CD4-positive, alpha-beta T cell (primary cell): ENCODE results near the gene ESR1. TPM values are rescaled to one million over a fixed set of nuclear protein-coding genes. Genes with fewer than 3 reads are reported as not detected.
"Not testable (repeated sequence)": the region's sequence is repeated elsewhere in the genome, so short reads cannot be mapped to it uniquely, and the experiment has no call there.

ENCODE experiments used
- ATAC-seq: fragments of 200-7000 bp; cut with Tn5 transposase; one replicate; pipeline ENCODE4 v1.10.0; 2022; ENCODE audit warnings: mild to moderate bottlenecking; ENCODE audit not compliant: poor library complexity
- CTCF ChIA-PET: fragments of 350-600 bp; sonication (Branson Sonifier 250); formaldehyde crosslinking; loops from one replicate; lab custom pipeline; 2021; ENCODE audit warnings: antibody characterized with exemption, inconsistent platforms; lab: Charles Lee
- POLR2A ChIA-PET: fragments of 350-600 bp; sonication (Branson Sonifier 250); formaldehyde crosslinking; loops from one replicate; lab custom pipeline; 2021; ENCODE audit warnings: antibody characterized with exemption, inconsistent platforms; lab: Charles Lee
- DNase-seq, 14 experiments: peaks; one replicate each; pipeline ENCODE4 v3.0.0-alpha.2; 2013 to 2020; ENCODE audit warnings: mixed read lengths in 2 of 14
- H3K27ac ChIP-seq, 2 donors: one replicate each; pipeline versions ENCODE4 v1.5.1 to v1.7.0; 2013; ENCODE audit warnings: low read length in 2 of 2, low read depth in 1 of 2, mild to moderate bottlenecking in 1 of 2
- H3K27me3 ChIP-seq, 2 experiments: 1 replicate in 1 of 2; 2 replicates in 1 of 2; pipeline versions ENCODE4 v1.6.1 to v1.7.0; 2013; ENCODE audit warnings: low read length in 2 of 2, control low read depth in 1 of 2, mild to moderate bottlenecking in 1 of 2, moderate library complexity in 1 of 2; ENCODE audit not compliant: insufficient read depth in 2 of 2, control insufficient read depth in 1 of 2
- H3K36me3 ChIP-seq: one replicate; pipeline ENCODE4 v1.6.1; 2013; ENCODE audit warnings: low read length, control low read depth; ENCODE audit not compliant: insufficient read depth
- H3K4me1 ChIP-seq: one replicate; pipeline ENCODE4 v1.6.1; 2013; ENCODE audit warnings: low read length, control low read depth; ENCODE audit not compliant: insufficient read depth
- H3K4me3 ChIP-seq: one replicate; pipeline ENCODE4 v1.5.1; 2013; ENCODE audit warnings: mild to moderate bottlenecking, low read length, moderate library complexity
- H3K9me3 ChIP-seq, 2 experiments: 1 replicate in 1 of 2; 2 replicates in 1 of 2; pipeline versions ENCODE4 v1.6.1 to v1.7.0; 2013; ENCODE audit warnings: low read length in 2 of 2, mild to moderate bottlenecking in 2 of 2, control low read depth in 1 of 2, moderate library complexity in 1 of 2; ENCODE audit not compliant: control insufficient read depth in 1 of 2, insufficient read depth in 1 of 2
- H3K27ac Mint-ChIP-seq: one replicate; pipeline ENCODE4 v1.8.0; 2020; ENCODE audit warnings: mixed read lengths
- H3K27me3 Mint-ChIP-seq: one replicate; pipeline ENCODE4 v1.8.0; 2021; ENCODE audit warnings: mixed read lengths
- H3K36me3 Mint-ChIP-seq: one replicate; pipeline ENCODE4 v1.8.0; 2021; ENCODE audit warnings: low read depth, mixed read lengths
- H3K4me1 Mint-ChIP-seq: one replicate; pipeline ENCODE4 v1.8.0; 2021; ENCODE audit warnings: low read depth, mixed read lengths
- H3K4me3 Mint-ChIP-seq: one replicate; pipeline ENCODE4 v1.8.0; 2020; ENCODE audit warnings: mild to moderate bottlenecking, mixed read lengths
- H3K9me3 Mint-ChIP-seq: one replicate; pipeline ENCODE4 v1.8.0; 2020; ENCODE audit warnings: mixed read lengths
- intact Hi-C, 2 experiments: fragments of 100-400 bp; cut with DNase I in 1 of 2; cut with micrococcal nuclease in 1 of 2; formaldehyde crosslinking; loops; one replicate each; pipeline versions ENCODE4 v1.15.1 to v1.9.0; 2023 to 2025; cut with DNase I, micrococcal nuclease
- total RNA-seq, 174 experiments: library from RNA in 2 of 174; stranded (reverse) in 2 of 174; gene quantifications; one replicate each; pipeline ENCODE4 v1.2.3 and lab custom pipeline; 2021 to 2026
- TF ChIP-seq, protein P1 (sequence below): fragments of 200-600 bp; IDR thresholded peaks from one replicate; pipeline ENCODE4 v1.8.0; 2022; ENCODE audit warnings: antibody characterized with exemption, mild to moderate bottlenecking

The ESR1 gene
- total RNA-seq, 2 experiments from 2014 or later = 2.6 to 2.8 TPM

DNA sequence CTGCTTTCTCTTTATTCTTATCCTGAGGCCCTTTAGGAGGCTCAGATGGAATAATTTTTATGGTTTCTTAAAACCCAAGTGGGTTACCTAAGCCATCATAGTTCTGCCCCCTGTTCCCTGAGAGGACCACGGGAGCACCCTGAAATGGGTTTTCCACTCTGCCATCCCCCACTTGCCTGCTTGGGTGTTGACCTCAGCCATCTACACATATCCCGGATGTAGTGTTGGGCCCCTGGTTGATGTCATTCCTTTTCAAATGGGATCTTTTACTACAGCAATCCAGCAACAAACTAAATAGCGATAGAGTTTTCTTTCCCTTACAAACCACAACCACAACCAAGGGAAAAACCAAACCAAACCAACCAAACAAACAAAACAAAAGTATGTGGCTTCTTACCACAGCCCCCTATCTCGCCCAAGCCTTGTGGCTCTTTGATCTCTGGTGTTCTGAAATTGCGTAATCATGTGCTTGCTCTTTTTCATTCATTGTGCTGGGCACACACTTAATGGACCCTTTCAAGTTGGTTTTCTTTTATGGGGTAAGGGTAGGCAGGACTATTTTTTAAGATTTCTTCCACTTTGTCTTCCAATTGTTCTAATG, 154.9 kb downstream of the ESR1 start:
- Mint-ChIP-seq H3K4me3 (no peak overlapping the region), H3K4me1 (peaks cover 12% of the 10 kb centered on the region), H3K36me3 (no peaks in the 10 kb centered on the region), H3K27ac (no peak overlapping the region), H3K9me3 (no peaks in the 10 kb centered on the region), H3K27me3 (peaks cover 11% of the 10 kb centered on the region)
- peaks cover 3% of the 10 kb centered on the region for H3K4me1 ChIP-seq
- H3K4me3 ChIP-seq = no peak overlapping the region
- TF ChIP-seq, protein P1, sequence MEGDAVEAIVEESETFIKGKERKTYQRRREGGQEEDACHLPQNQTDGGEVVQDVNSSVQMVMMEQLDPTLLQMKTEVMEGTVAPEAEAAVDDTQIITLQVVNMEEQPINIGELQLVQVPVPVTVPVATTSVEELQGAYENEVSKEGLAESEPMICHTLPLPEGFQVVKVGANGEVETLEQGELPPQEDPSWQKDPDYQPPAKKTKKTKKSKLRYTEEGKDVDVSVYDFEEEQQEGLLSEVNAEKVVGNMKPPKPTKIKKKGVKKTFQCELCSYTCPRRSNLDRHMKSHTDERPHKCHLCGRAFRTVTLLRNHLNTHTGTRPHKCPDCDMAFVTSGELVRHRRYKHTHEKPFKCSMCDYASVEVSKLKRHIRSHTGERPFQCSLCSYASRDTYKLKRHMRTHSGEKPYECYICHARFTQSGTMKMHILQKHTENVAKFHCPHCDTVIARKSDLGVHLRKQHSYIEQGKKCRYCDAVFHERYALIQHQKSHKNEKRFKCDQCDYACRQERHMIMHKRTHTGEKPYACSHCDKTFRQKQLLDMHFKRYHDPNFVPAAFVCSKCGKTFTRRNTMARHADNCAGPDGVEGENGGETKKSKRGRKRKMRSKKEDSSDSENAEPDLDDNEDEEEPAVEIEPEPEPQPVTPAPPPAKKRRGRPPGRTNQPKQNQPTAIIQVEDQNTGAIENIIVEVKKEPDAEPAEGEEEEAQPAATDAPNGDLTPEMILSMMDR = no peak
- H3K27me3 ChIP-seq = no peaks in the 10 kb centered on the region
- ChIA-PET POLR2A (no interaction called here), CTCF (no interaction called here)
- intact Hi-C loops = no loop called here
- no peaks in the 10 kb centered on the region for H3K36me3 ChIP-seq
- peak in 3 of 14 experiments; percentile 2 to 24 (median 10) for DNase-seq
- no peaks in the 10 kb centered on the region for H3K9me3 ChIP-seq
- no peak overlapping the region for H3K27ac ChIP-seq
- ATAC-seq = no peak

DNA sequence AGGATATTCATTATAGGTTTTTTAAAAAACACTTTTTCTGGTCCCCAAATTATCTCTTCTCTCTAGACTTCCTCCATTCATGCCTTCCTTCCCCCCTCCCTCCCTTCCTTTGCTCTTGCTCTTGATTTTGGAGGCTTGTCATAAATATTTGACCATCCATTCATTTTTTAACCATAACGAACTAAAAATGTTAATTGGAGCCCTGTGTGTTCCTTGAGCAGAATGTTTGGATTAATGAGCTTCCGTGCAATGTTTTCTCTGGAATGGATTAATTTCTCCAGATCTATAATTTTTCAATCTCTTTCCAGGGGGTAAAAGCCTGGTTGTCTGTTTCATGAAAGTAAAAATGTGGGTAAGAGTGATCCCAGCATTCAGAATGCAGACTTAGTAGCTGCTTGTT, 155.5 kb downstream of the ESR1 start:
- Mint-ChIP-seq H3K27ac (no peak overlapping the region), H3K9me3 (no peaks in the 10 kb centered on the region), H3K4me1 (peaks cover 12% of the 10 kb centered on the region), H3K27me3 (peaks cover 18% of the 10 kb centered on the region), H3K36me3 (no peaks in the 10 kb centered on the region), H3K4me3 (no peak overlapping the region)
- DNase-seq = no peak
- Histone ChIP-seq H3K4me3 (no peak overlapping the region), H3K27me3 (no peaks in the 10 kb centered on the region), H3K9me3 (no peaks in the 10 kb centered on the region), H3K4me1 (peaks cover 3% of the 10 kb centered on the region), H3K36me3 (no peaks in the 10 kb centered on the region), H3K27ac (no peak overlapping the region)
- intact Hi-C loops = no loop called here
- TF ChIP-seq, protein P1 = no peak
- CTCF ChIA-PET = no interaction called here
- no peak for ATAC-seq
- POLR2A ChIA-PET = no interaction called here

DNA sequence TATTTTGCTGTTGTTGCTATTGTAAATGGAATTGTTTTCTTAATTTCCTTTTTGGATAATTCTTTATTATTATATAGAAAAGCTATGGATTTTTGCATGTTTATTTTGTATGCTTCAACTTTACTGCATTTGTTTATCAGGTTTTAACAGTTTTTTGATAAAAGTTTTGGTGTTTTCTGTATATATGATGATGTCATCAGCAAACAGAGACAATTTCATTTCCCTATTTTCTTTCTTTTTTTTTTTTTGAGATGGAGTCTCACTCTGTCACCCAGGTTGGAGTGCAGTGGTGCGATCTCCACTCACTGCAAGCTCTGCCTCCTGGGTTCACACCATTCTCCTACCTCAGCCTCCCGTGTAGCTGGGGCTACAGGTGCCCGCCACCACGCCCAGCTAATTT, 156.9 kb downstream of the ESR1 start:
- ATAC-seq = not testable (repeated sequence)

DNA sequence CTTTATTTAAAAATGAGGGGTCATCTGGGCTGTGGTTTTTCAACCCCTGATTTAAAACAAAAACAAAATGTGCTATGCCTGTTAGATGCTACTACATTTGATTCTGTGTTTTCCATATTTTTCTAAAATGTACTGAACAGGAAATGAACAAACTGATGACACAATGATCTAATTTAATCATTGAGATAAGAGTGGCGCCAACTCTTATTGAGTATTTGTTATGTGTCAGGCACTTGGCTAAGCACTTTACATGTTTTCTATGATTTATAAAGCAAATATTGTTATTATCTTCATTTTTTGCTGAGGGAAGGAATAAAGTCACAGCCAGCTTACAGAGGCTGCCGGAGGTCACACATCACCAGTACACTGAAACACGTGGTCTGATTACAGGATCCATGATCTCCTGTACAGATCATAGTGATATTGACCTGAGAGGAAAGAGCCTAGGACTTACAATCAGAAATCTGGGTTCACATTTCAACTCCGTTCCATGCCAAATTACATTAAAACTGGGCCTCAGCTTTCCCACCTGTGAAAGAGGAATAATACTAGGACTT, 166.7 kb downstream of the ESR1 start:
- Histone ChIP-seq H3K27me3 (no peaks in the 10 kb centered on the region), H3K4me3 (no peak overlapping the region), H3K36me3 (no peaks in the 10 kb centered on the region), H3K4me1 (no peaks in the 10 kb centered on the region), H3K27ac (no peak overlapping the region), H3K9me3 (no peaks in the 10 kb centered on the region)
- H3K4me3 Mint-ChIP-seq = no peak overlapping the region
- DNase-seq = no peak
- H3K4me1 Mint-ChIP-seq = no peaks in the 10 kb centered on the region
- CTCF ChIA-PET = no interaction called here
- POLR2A ChIA-PET = no interaction called here
- TF ChIP-seq, protein P1 = no peak
- peaks cover 10% of the 10 kb centered on the region for H3K27me3 Mint-ChIP-seq
- no peaks in the 10 kb centered on the region for H3K9me3 Mint-ChIP-seq
- H3K27ac Mint-ChIP-seq = no peak overlapping the region
- no peaks in the 10 kb centered on the region for H3K36me3 Mint-ChIP-seq
- intact Hi-C loops = no loop called here
- no peak for ATAC-seq

More for the DNA sequence above, 156.9 kb downstream of the ESR1 start:
- Mint-ChIP-seq H3K4me1 (peaks cover 12% of the 10 kb centered on the region), H3K27me3 (peaks cover 25% of the 10 kb centered on the region)
- DNase-seq, POLR2A ChIA-PET, H3K4me1 ChIP-seq, H3K27ac ChIP-seq, H3K36me3 ChIP-seq, H3K9me3 Mint-ChIP-seq, H3K27ac Mint-ChIP-seq, H3K4me3 Mint-ChIP-seq, intact Hi-C loops, H3K4me3 ChIP-seq, H3K27me3 ChIP-seq, CTCF ChIA-PET, H3K9me3 ChIP-seq, H3K36me3 Mint-ChIP-seq: not testable (repeated sequence)
